Measurements from ENCODE around the gene SPATA31D3.
"Not testable (repeated sequence)": the region's sequence is repeated elsewhere in the genome, so short reads cannot be mapped to it uniquely, and the experiment has no call there.

Gene SPATA31D3

GRCh38 chr9:81980568-81980967 is 37.3 kb downstream of the SPATA31D3 start:
- DNase-seq = no peak

- DNase-seq = no peak
Measured at GRCh38 chr9:81981883-81982282, 38.6 kb downstream of the SPATA31D3 start.

- no peak for DNase-seq
Measured at GRCh38 chr9:81984928-81985327, 41.6 kb downstream of the SPATA31D3 start.

- no peak for DNase-seq
Measured at GRCh38 chr9:81986051-81986450, 42.8 kb downstream of the SPATA31D3 start.

GRCh38 chr9:81988472-81988871 is 45.2 kb downstream of the SPATA31D3 start, which contains the start of gene SPATA31D1:
TSS of gene SPATA31D1 (plus strand) at chr9:81988772. CDS start at chr9:81988819, 47 bp downstream.
- not testable (repeated sequence) for DNase-seq

- no peak for DNase-seq
Measured at GRCh38 chr9:81989700-81990099, 46.4 kb downstream of the SPATA31D3 start.

GRCh38 chr9:81993656-81994055 is 50.4 kb downstream of the SPATA31D3 start:
- no peak for DNase-seq
